HepG2 (cell line): ENCODE data around the gene SYTL5. TPM values are rescaled to one million over a fixed set of nuclear protein-coding genes. Genes with fewer than 3 reads are reported as not detected.

ENCODE experiments used
- ATAC-seq: fragments of 200-7000 bp; cut with Tn5 transposase; 3 replicates; pipeline ENCODE4 v1.9.1; 2020; ENCODE audit warnings: mild to moderate bottlenecking, moderate library complexity
- BruUV-seq: library from RNA; stranded (reverse); fragments of 400-500 nt; replicated peaks from 2 replicates; lab custom pipeline; 2021; lab: Mats Ljungman, UMichigan
- CTCF ChIA-PET: fragments of 300-600 bp; formaldehyde crosslinking; extraction: SDS; loops from one replicate; lab custom pipeline; 2021; ENCODE audit warnings: low total read pairs, inconsistent platforms, low intra/inter-chr PET ratio; lab: Yijun Ruan, JAX
- POLR2A ChIA-PET: fragments of 350-600 bp; sonication (Branson Sonifier 250); formaldehyde crosslinking; loops from one replicate; lab custom pipeline; 2020; ENCODE audit warnings: antibody characterized with exemption, inconsistent platforms; lab: Yijun Ruan, JAX
- DNase-seq: peaks from one replicate; pipeline ENCODE4 v3.0.0-alpha.2; 2015; ENCODE audit warnings: low spot score
- FAIRE-seq: peaks from 3 replicates; lab custom pipeline; 2011; peaks lifted over from hg19 to GRCh38; lab: Jason Lieb, UNC
- H2AFZ ChIP-seq: one replicate; pipeline ENCODE4 v1.6.1; 2011; ENCODE audit warnings: low read length, inconsistent platforms
- H3K27ac ChIP-seq: fragments of 300-600 bp; 3 replicates; pipeline ENCODE4 v1.8.0; 2011; ENCODE audit warnings: mixed run types, mild to moderate bottlenecking, mixed read lengths, low read length, inconsistent platforms; ENCODE audit not compliant: insufficient read depth; ENCODE audit errors: extremely low read length
- H3K27me3 ChIP-seq, 2 experiments: fragments of 200-600 bp in 1 of 2; 2 replicates in 1 of 2; 3 replicates in 1 of 2; pipeline versions ENCODE4 v1.6.0 to v1.8.0; 2011; ENCODE audit warnings: low read length in 2 of 2, mild to moderate bottlenecking in 2 of 2, moderate library complexity in 2 of 2, inconsistent platforms in 1 of 2; ENCODE audit not compliant: insufficient read depth in 2 of 2, control insufficient read depth in 1 of 2
- H3K36me3 ChIP-seq, 2 experiments: fragments of 200-600 bp in 1 of 2; replicated peaks in 1 of 2; 2 replicates in 1 of 2; 3 replicates in 1 of 2; pipeline versions ENCODE4 v1.5.1 to v1.8.0; 2011; ENCODE audit warnings: low read length in 2 of 2, inconsistent platforms in 1 of 2; ENCODE audit not compliant: insufficient read depth in 2 of 2, control insufficient read depth in 1 of 2
- H3K4me1 ChIP-seq: 2 replicates; pipeline ENCODE4 v1.5.1; 2012; ENCODE audit warnings: low read length, inconsistent platforms; ENCODE audit not compliant: insufficient read depth
- H3K4me2 ChIP-seq: 2 replicates; pipeline ENCODE4 v1.6.0; 2011; ENCODE audit warnings: low read depth, low read length, inconsistent platforms
- H3K4me3 ChIP-seq, 3 experiments: fragments of 200-600 bp in 1 of 3; sonication (generic), shearing (Covaris generic) in 1 of 3; replicated peaks in 1 of 3; 2 replicates each; pipeline ENCODE4 v1.5.1; 2011 to 2016; ENCODE audit warnings: low read length in 3 of 3, inconsistent platforms in 2 of 3, low read depth in 2 of 3, mild to moderate bottlenecking in 2 of 3, control low read depth in 1 of 3, mixed read lengths in 1 of 3; ENCODE audit not compliant: insufficient read depth in 1 of 3
- H3K79me2 ChIP-seq: one replicate; pipeline ENCODE4 v1.6.1; 2011; ENCODE audit warnings: low read length, inconsistent platforms; ENCODE audit not compliant: insufficient read depth
- H3K9ac ChIP-seq: 2 replicates; pipeline ENCODE4 v1.6.0; 2011; ENCODE audit warnings: mild to moderate bottlenecking, low read depth, low read length, inconsistent platforms; ENCODE audit not compliant: insufficient read depth
- H3K9me3 ChIP-seq: 2 replicates; pipeline ENCODE4 v1.5.1; 2012; ENCODE audit warnings: mild to moderate bottlenecking, low read length
- H4K20me1 ChIP-seq: 2 replicates; pipeline ENCODE4 v1.6.0; 2011; ENCODE audit warnings: inconsistent platforms, mild to moderate bottlenecking, low read length, moderate library complexity; ENCODE audit not compliant: insufficient read depth
- BCL3 ChIP-seq: sonication (generic); formaldehyde crosslinking; IDR thresholded peaks from 2 replicates; pipeline ENCODE4 v1.5.1; 2020; ENCODE audit warnings: mild to moderate bottlenecking, missing genetic modification reagents, moderate library complexity
- BORCS8-MEF2B ChIP-seq: sonication (generic); formaldehyde crosslinking; IDR thresholded peaks from 2 replicates; pipeline ENCODE4 v1.8.0; 2022; ENCODE audit warnings: mild to moderate bottlenecking, missing genetic modification reagents
- FOXA3 ChIP-seq: IDR thresholded peaks from 2 replicates; pipeline ENCODE4 v1.6.1; 2016; ENCODE audit warnings: missing genetic modification reagents, missing compliant biosample characterization
- MIER2 ChIP-seq: IDR thresholded peaks from 2 replicates; pipeline ENCODE4 v1.6.1; 2016; ENCODE audit warnings: missing biosample characterization, missing genetic modification reagents
- NR1H2 ChIP-seq: sonication (generic); formaldehyde crosslinking; IDR thresholded peaks from 2 replicates; pipeline ENCODE4 v1.8.1; 2022; ENCODE audit warnings: low read depth, missing genetic modification reagents, borderline replicate concordance
- TRIM24 ChIP-seq: sonication (generic); formaldehyde crosslinking; IDR thresholded peaks from 2 replicates; pipeline ENCODE4 v1.8.0; 2022; ENCODE audit warnings: mild to moderate bottlenecking, missing genetic modification reagents
- ZBTB1 ChIP-seq: sonication (generic); formaldehyde crosslinking; IDR thresholded peaks from 2 replicates; pipeline ENCODE4 v1.4.0; 2020; ENCODE audit warnings: missing genetic modification reagents, borderline replicate concordance
- ZNF143 ChIP-seq: sonication (generic); formaldehyde crosslinking; IDR thresholded peaks from 2 replicates; pipeline ENCODE4 v1.4.0; 2020; ENCODE audit warnings: missing genetic modification reagents
- ZNF329 ChIP-seq: sonication (generic); formaldehyde crosslinking; IDR thresholded peaks from 2 replicates; pipeline ENCODE4 v1.9.0; 2021; ENCODE audit warnings: low read depth, mild to moderate bottlenecking, missing genetic modification reagents
- ZNF577 ChIP-seq: sonication (generic); formaldehyde crosslinking; IDR thresholded peaks from 2 replicates; pipeline ENCODE4 v1.4.0; 2020; ENCODE audit warnings: mild to moderate bottlenecking, low read depth, missing genetic modification reagents, borderline replicate concordance
- WGBS: methylation state at CpG from one replicate; pipeline ENCODE4 v1.1.6; 2017; ENCODE audit warnings: low lambda C conversion rate; 5-methylcytosine and 5-hydroxymethylcytosine counted together
- in situ Hi-C: cut with HindIII; loops from 2 replicates; pipeline ENCODE4 v1.10.0; 2017; ENCODE audit warnings: low pct_unique_long_range_greater_than_20kb; ENCODE audit not compliant: extremely low pct_ligation_motif_present
- intact Hi-C: fragments of 100-400 bp; cut with micrococcal nuclease; formaldehyde crosslinking; loops from one replicate; pipeline ENCODE4 v1.10.0; 2022; ENCODE audit not compliant: unreplicated experiment
- polyA plus RNA-seq, 8 experiments: library from polyadenylated mRNA; depleted of rRNA in 3 of 8; stranded (reverse) in 7 of 8; unstranded in 1 of 8; fragments of >200 nt; fragmentation: Illumina TruSeq in 4 of 8; extraction: Trizol in 4 of 8; gene quantifications; 2 replicates each; pipeline versions ENCODE4 v1.2.1 to v1.2.3, GENCODE V29; 2011 to 2016; ENCODE audit warnings: low read depth in 4 of 8, missing spikeins in 1 of 8, mixed read lengths in 1 of 8; ENCODE audit not compliant: insufficient read depth in 1 of 8
- total RNA-seq, 5 experiments: library from RNA; depleted of rRNA; stranded (reverse); fragments of >200 nt; fragmentation: Illumina TruSeq; extraction: Trizol; gene quantifications; 2 replicates each; pipeline ENCODE4 v1.2.3, GENCODE V29; 2016; ENCODE audit warnings: low read depth in 1 of 5

SYTL5 gene
- total and polyA plus RNA-seq, 2 of the 13 experiments (the other 11 are each of a cell fraction or from before 2014, with no cell fraction given) = not detected

- CTCF ChIA-PET = no interaction called here
- no TSS peak for BruUV-seq
- Histone ChIP-seq H3K4me2 (no peak overlapping the region), H3K4me1 (no peaks in the 10 kb centered on the region), H3K36me3 (no peaks in the 10 kb centered on the region), H3K9ac (no peak overlapping the region), H3K27ac (no peak overlapping the region)
- in situ Hi-C loops = no loop called here
- TF ChIP-seq FOXA3 (CRISPR knock-in tag) = no peak
- TF ChIP-seq BORCS8-MEF2B (CRISPR knock-in tag) = no peak
- TF ChIP-seq ZBTB1 (CRISPR knock-in tag) = no peak
- TF ChIP-seq MIER2 (CRISPR knock-in tag) = no peak
- no peak for TF ChIP-seq TRIM24
- no peak for TF ChIP-seq BCL3
- no peak for TF ChIP-seq NR1H2 (CRISPR knock-in tag)
- TF ChIP-seq ZNF577 (CRISPR knock-in tag) = no peak
- TF ChIP-seq ZNF329 = no peak
- TF ChIP-seq ZNF143 (CRISPR knock-in tag) = no peak
- TF ChIP-seq, all 625 proteins: peak for 0
- POLR2A ChIA-PET = no interaction called here
- DNase-seq (no peak), FAIRE-seq (no peak), ATAC-seq (no peak)
- Histone ChIP-seq H3K79me2 (no peaks in the 10 kb centered on the region), H2AFZ (no peak overlapping the region), H3K9me3 (no peaks in the 10 kb centered on the region), H3K27me3 (no peaks in the 10 kb centered on the region), H4K20me1 (no peaks in the 10 kb centered on the region), H3K4me3 (no peak overlapping the region)
- intact Hi-C loops = no loop called here
- WGBS = 90% methylated on average over 2 of the region's 2 CpGs
Observed at GRCh38 chrX:38149016-38149415, 142.7 kb downstream of the SYTL5 start.
